Measurements from ENCODE around the gene PITPNC1. TPM values are rescaled to one million over a fixed set of nuclear protein-coding genes. Genes with fewer than 3 reads are reported as not detected.

Gene PITPNC1
- total RNA-seq, 1 donor from 2014 or later, result 7.3 TPM

GRCh38 chr17:67433248-67433924 is 56.3 kb downstream of the PITPNC1 start:
- DNase-seq (ENCODE audit: low read depth, low spot score), result no peak

GRCh38 chr17:67434061-67434525 is 57.0 kb downstream of the PITPNC1 start:
- no peak for DNase-seq (ENCODE audit: low read depth, low spot score)

- DNase-seq (ENCODE audit: low read depth, low spot score), result no peak
These were observed 58.0 kb downstream of the PITPNC1 start for GRCh38 chr17:67435122-67435521.

GRCh38 chr17:67435786-67436185 is 58.7 kb downstream of the PITPNC1 start:
- no peak for DNase-seq (ENCODE audit: low read depth, low spot score)

GRCh38 chr17:67436233-67436632 is 59.2 kb downstream of the PITPNC1 start:
- no peak for DNase-seq (ENCODE audit: low read depth, low spot score)

GRCh38 chr17:67438667-67439066 is 61.6 kb downstream of the PITPNC1 start:
- no peak for DNase-seq (ENCODE audit: low read depth, low spot score)

GRCh38 chr17:67439269-67439668 is 62.2 kb downstream of the PITPNC1 start:
- DNase-seq (ENCODE audit: low read depth, low spot score), result no peak

GRCh38 chr17:67440277-67441051 is 63.4 kb downstream of the PITPNC1 start:
- DNase-seq (ENCODE audit: low read depth, low spot score), result no peak

GRCh38 chr17:67441052-67441895 is 64.2 kb downstream of the PITPNC1 start:
- DNase-seq (ENCODE audit: low read depth, low spot score), result no peak

GRCh38 chr17:67441896-67442219 is 64.8 kb downstream of the PITPNC1 start:
- DNase-seq (ENCODE audit: low read depth, low spot score), result no peak

GRCh38 chr17:67442787-67443624 is 65.9 kb downstream of the PITPNC1 start:
- DNase-seq (ENCODE audit: low read depth, low spot score), result peak; percentile 45

- no peak for DNase-seq (ENCODE audit: low read depth, low spot score)
These were observed 67.0 kb downstream of the PITPNC1 start for GRCh38 chr17:67443931-67444595.

GRCh38 chr17:67448449-67448848 is 71.4 kb downstream of the PITPNC1 start:
- no peak for DNase-seq (ENCODE audit: low read depth, low spot score)

GRCh38 chr17:67449065-67449464 is 72.0 kb downstream of the PITPNC1 start:
- DNase-seq (ENCODE audit: low read depth, low spot score), result no peak

- no peak for DNase-seq (ENCODE audit: low read depth, low spot score)
These were observed 73.0 kb downstream of the PITPNC1 start for GRCh38 chr17:67449845-67450755.

- no peak for DNase-seq (ENCODE audit: low read depth, low spot score)
These were observed 75.8 kb downstream of the PITPNC1 start for GRCh38 chr17:67452681-67453554.

- DNase-seq (ENCODE audit: low read depth, low spot score), result no peak
These were observed 79.0 kb downstream of the PITPNC1 start for GRCh38 chr17:67456103-67456502.

- no peak for DNase-seq (ENCODE audit: low read depth, low spot score)
These were observed 79.8 kb downstream of the PITPNC1 start for GRCh38 chr17:67456889-67457288.

- no peak for DNase-seq (ENCODE audit: low read depth, low spot score)
These were observed 81.1 kb downstream of the PITPNC1 start for GRCh38 chr17:67458203-67458602.
